A549 (cell line): ENCODE data around the gene NR2F1.

Experiments
- BHLHE40 ChIP-seq: IDR thresholded peaks from 2 replicates; pipeline ENCODE4 v1.6.1; 2012; ENCODE audit warnings: low read depth, low read length, inconsistent platforms
- CBX2 ChIP-seq: fragments of 200-600 bp; sonication (generic); IDR thresholded peaks from 2 replicates; pipeline ENCODE4 v1.6.1; 2016; ENCODE audit warnings: low read depth, mild to moderate bottlenecking, borderline replicate concordance
- CTCF ChIP-seq: fragments of >200 bp; sonication (Bioruptor Twin); formaldehyde crosslinking; IDR thresholded peaks from 3 replicates; pipeline ENCODE4 v1.5.1; 2016
- EHMT2 ChIP-seq: fragments of 200-600 bp; sonication (generic); IDR thresholded peaks from 2 replicates; pipeline ENCODE4 v1.6.1; 2016; ENCODE audit warnings: antibody characterized with exemption, low read depth, mild to moderate bottlenecking, moderate library complexity
- EP300 ChIP-seq, 2 experiments: fragments of >200 bp; sonication (Bioruptor Twin); formaldehyde crosslinking; IDR thresholded peaks; 2 replicates in 1 of 2; 3 replicates in 1 of 2; pipeline ENCODE4 v1.6.1; 2016 to 2017
- POLR2A ChIP-seq: IDR thresholded peaks from 2 replicates; pipeline ENCODE4 v1.6.1; 2012; ENCODE audit warnings: mild to moderate bottlenecking, low read length
- RCOR1 ChIP-seq: fragments of 150-350 bp; IDR thresholded peaks from 2 replicates; pipeline ENCODE4 v1.6.1; 2014; ENCODE audit warnings: antibody characterized with exemption, low read length, low read depth
- ZFP36 ChIP-seq: fragments of 450-650 bp; IDR thresholded peaks from 2 replicates; pipeline ENCODE4 v1.6.1; 2014; ENCODE audit warnings: borderline replicate concordance; ENCODE audit not compliant: partially characterized antibody

GRCh38 chr5:93612855-93613243 lies 29.8 kb downstream of the NR2F1 start:
- TF ChIP-seq RCOR1 (no peak), CTCF (no peak), POLR2A (no peak), ZFP36 (no peak), CBX2 (no peak), BHLHE40 (no peak), EHMT2 (no peak; the same call in 1 of the 2 replicates), EP300 (IDR thresholded peaks at IDR 0.05) (no peak)
